Measurements from ENCODE around the gene CTSE.

CTSE gene

GRCh38 chr1:206029484-206029883, 5.8 kb upstream of the CTSE start:
- no peak for TF ChIP-seq CTCF (conservative IDR thresholded peaks at IDR 0.05)
- H3K27ac ChIP-seq, result no peak overlapping the region

- no peak for TF ChIP-seq CTCF (conservative IDR thresholded peaks at IDR 0.05)
- no peak overlapping the region for H3K27ac ChIP-seq
Measured at GRCh38 chr1:206025283-206025820, 1.7 kb upstream of the CTSE start.

GRCh38 chr1:206022766-206023165, 929 bp downstream of the CTSE start:
- H3K27ac ChIP-seq, result no peak overlapping the region
- TF ChIP-seq CTCF (conservative IDR thresholded peaks at IDR 0.05), result no peak

- no peak overlapping the region for H3K27ac ChIP-seq
- TF ChIP-seq CTCF (conservative IDR thresholded peaks at IDR 0.05), result no peak
Measured at GRCh38 chr1:206021626-206022365, 1.9 kb downstream of the CTSE start.

- TF ChIP-seq CTCF (conservative IDR thresholded peaks at IDR 0.05), result no peak
Measured at GRCh38 chr1:206021008-206021625, 2.6 kb downstream of the CTSE start.

GRCh38 chr1:206020393-206021007, 3.2 kb downstream of the CTSE start:
- TF ChIP-seq CTCF (conservative IDR thresholded peaks at IDR 0.05), result no peak
- no peak overlapping the region for H3K27ac ChIP-seq

More at GRCh38 chr1:206021008-206021625, 2.6 kb downstream of the CTSE start:
- H3K27ac ChIP-seq, result no peak overlapping the region

- H3K27ac ChIP-seq, result no peak overlapping the region
- no peak for TF ChIP-seq CTCF (conservative IDR thresholded peaks at IDR 0.05)
Measured at GRCh38 chr1:206015071-206015470, 8.6 kb downstream of the CTSE start.

All from VCaP (cell line).